ENCODE measurements around the gene FNDC11.

The FNDC11 gene

DNA sequence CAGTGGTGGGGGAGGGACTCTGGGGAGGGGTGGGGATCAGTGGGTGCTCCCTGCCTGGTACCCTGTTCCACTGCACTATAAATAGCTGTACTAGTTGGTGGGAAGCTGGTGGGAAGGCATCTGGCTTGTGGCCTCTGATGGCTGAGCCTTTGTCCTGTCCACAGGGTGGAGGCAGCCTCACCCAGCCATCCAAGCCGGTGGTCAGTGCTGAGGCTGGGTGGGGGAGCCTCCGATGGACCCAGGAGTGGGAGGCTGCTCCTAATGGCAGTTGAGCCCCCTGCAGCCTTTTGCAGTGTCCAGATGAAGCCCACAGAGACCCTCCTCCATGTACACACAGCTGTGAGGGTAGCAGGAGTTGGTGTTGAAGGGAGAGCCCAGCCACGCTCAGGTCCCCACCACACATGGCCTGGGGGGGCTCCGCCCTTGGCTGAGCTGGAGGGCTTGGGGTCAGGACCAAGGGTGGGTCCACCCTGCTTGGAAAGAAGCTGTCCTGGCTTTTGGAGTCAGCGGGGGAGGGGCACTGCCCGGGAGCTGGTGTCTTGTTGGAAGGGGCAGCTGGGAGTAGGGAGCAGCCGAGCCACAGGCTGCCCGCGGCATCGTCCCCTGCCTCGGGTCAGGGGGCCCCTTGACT lies 30.9 kb upstream of the FNDC11 start:
- Histone ChIP-seq H3K27ac (ENCODE audit: insufficient read depth, low read length, poor library complexity, severe bottlenecking) (no peak overlapping the region), H3K27me3 (replicated peaks; ENCODE audit: control insufficient read depth, insufficient read depth, low read length, poor library complexity, severe bottlenecking) (no peaks in the 10 kb centered on the region), H3K9me3 (ENCODE audit: control insufficient read depth, low read length) (no peaks in the 10 kb centered on the region), H3K36me3 (ENCODE audit: control insufficient read depth, insufficient read depth, low read length) (peaks cover 10% of the 10 kb centered on the region), H3K4me3 (ENCODE audit: insufficient read depth, low read depth, low read length, poor library complexity, severe bottlenecking) (no peak overlapping the region), H3K4me1 (ENCODE audit: control insufficient read depth, insufficient read depth, low read length, poor library complexity, severe bottlenecking) (peaks cover 25% of the 10 kb centered on the region)
- DNase-seq, result no peak

DNA sequence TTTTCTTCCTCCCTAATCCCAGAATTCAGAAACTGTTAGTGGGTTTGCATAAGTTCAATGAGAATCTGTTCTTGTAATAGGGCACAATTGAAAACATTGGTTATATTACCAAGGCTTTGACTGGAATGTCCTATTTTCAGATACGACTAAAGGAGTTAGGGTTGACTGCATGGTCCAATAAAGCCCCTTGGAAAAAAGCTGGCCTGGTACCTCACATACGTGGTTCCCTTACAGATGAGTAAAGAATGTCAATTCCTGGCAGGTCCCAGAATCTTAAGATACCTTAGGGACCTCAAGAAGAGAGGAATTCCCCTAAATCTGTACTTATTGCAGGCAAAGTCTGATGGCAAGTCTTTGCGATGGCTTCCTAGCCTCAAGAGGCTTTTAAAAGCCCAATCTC lies 28.8 kb upstream of the FNDC11 start:
- Histone ChIP-seq H3K4me1 (ENCODE audit: control insufficient read depth, insufficient read depth, low read length, poor library complexity, severe bottlenecking) (peaks cover 16% of the 10 kb centered on the region), H3K27ac (ENCODE audit: insufficient read depth, low read length, poor library complexity, severe bottlenecking) (no peak overlapping the region), H3K36me3 (ENCODE audit: control insufficient read depth, insufficient read depth, low read length) (peaks cover 10% of the 10 kb centered on the region), H3K9me3 (ENCODE audit: control insufficient read depth, low read length) (no peaks in the 10 kb centered on the region), H3K4me3 (ENCODE audit: insufficient read depth, low read depth, low read length, poor library complexity, severe bottlenecking) (no peak overlapping the region), H3K27me3 (replicated peaks; ENCODE audit: control insufficient read depth, insufficient read depth, low read length, poor library complexity, severe bottlenecking) (no peaks in the 10 kb centered on the region)
- no peak for DNase-seq

DNA sequence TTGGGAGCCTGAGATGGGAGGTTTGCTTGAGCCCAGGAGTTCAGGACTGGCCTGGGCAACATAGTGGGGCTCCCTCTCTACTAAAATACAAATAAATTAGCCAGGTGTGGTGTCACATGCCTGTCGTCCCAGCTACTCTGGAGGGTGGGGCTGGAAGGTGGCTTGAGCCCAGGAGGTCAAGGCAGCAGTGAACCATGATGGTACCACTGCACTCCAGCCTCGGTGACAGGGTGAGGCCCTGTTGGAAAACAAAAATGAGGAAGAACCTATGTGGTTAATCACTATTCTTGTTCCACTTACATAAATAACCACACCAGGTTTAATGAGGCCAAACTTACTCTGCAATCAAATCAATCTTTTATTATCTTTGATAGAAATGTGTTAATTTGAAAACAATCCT lies 28.0 kb upstream of the FNDC11 start:
- H3K27ac ChIP-seq (ENCODE audit: insufficient read depth, low read length, poor library complexity, severe bottlenecking), result no peak overlapping the region
- H3K36me3 ChIP-seq (ENCODE audit: control insufficient read depth, insufficient read depth, low read length), result peaks cover 10% of the 10 kb centered on the region
- no peak overlapping the region for H3K4me3 ChIP-seq (ENCODE audit: insufficient read depth, low read depth, low read length, poor library complexity, severe bottlenecking)
- H3K4me1 ChIP-seq (ENCODE audit: control insufficient read depth, insufficient read depth, low read length, poor library complexity, severe bottlenecking), result peaks cover 16% of the 10 kb centered on the region
- no peaks in the 10 kb centered on the region for H3K27me3 ChIP-seq (replicated peaks; ENCODE audit: control insufficient read depth, insufficient read depth, low read length, poor library complexity, severe bottlenecking)
- H3K9me3 ChIP-seq (ENCODE audit: control insufficient read depth, low read length), result no peaks in the 10 kb centered on the region
- DNase-seq, result no peak

DNA sequence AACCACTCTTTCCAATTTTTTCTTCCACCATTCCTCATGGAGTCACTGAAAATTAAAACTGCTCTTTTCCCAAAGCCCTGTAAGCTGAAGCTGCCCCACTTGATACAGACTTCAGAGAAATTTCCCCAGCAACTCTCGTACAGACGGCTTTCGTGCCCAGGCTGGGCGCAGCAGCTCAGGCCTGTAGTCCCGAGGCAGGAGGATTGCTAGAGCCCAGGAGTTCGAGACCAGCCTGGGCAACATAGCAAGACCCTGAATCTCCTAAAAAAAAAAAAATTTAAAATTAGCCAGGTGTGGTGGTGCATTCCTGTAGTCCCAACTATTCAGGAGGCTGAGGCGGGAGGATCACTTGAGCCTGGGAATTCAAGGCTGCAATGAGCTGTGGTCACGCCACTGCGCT lies 26.8 kb upstream of the FNDC11 start:
- Histone ChIP-seq H3K4me3 (ENCODE audit: insufficient read depth, low read depth, low read length, poor library complexity, severe bottlenecking) (no peak overlapping the region), H3K9me3 (ENCODE audit: control insufficient read depth, low read length) (no peaks in the 10 kb centered on the region), H3K36me3 (ENCODE audit: control insufficient read depth, insufficient read depth, low read length) (peaks cover 10% of the 10 kb centered on the region), H3K4me1 (ENCODE audit: control insufficient read depth, insufficient read depth, low read length, poor library complexity, severe bottlenecking) (peaks cover 5% of the 10 kb centered on the region), H3K27me3 (replicated peaks; ENCODE audit: control insufficient read depth, insufficient read depth, low read length, poor library complexity, severe bottlenecking) (no peaks in the 10 kb centered on the region), H3K27ac (ENCODE audit: insufficient read depth, low read length, poor library complexity, severe bottlenecking) (no peak overlapping the region)
- no peak for DNase-seq

DNA sequence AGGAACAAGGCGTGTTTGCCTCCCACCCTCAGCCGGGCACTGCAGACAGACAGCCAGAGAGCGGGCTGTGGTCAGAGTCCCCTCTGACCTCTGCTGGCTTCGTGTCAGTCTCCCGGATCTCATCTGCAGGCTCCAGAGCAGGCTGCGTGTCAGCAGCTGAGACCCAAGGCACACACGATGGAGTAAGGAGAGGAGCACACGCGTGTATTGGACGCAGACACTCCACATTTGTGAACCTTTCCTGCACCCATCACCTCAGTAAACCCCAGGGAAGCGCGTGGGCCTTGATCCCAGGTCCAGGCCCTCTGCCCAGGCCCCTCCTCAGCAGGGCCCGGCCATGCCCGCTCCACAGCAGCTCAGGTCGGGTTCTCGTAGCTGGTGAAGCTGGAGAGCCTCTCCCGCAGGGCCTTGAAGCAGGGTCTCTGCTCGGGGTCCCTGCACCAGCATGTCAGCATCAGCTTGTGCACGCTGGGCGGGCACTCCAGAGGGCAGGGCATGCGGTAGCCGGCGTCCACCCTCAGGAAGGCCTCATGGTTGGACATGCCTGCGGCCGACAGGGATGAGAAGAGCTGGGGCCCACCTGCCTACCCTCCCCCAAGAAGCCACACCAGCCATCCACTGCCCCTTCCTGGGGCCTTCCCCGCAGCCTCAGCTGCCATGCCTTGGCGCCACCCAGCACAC lies 24.6 kb upstream of the FNDC11 start:
- DNase-seq, result no peak
- H3K9me3 ChIP-seq (ENCODE audit: control insufficient read depth, low read length), result no peaks in the 10 kb centered on the region
- no peaks in the 10 kb centered on the region for H3K4me1 ChIP-seq (ENCODE audit: control insufficient read depth, insufficient read depth, low read length, poor library complexity, severe bottlenecking)
- no peak overlapping the region for H3K27ac ChIP-seq (ENCODE audit: insufficient read depth, low read length, poor library complexity, severe bottlenecking)
- H3K27me3 ChIP-seq (replicated peaks; ENCODE audit: control insufficient read depth, insufficient read depth, low read length, poor library complexity, severe bottlenecking), result no peaks in the 10 kb centered on the region
- H3K36me3 ChIP-seq (ENCODE audit: control insufficient read depth, insufficient read depth, low read length), result no peaks in the 10 kb centered on the region
- no peak overlapping the region for H3K4me3 ChIP-seq (ENCODE audit: insufficient read depth, low read depth, low read length, poor library complexity, severe bottlenecking)

DNA sequence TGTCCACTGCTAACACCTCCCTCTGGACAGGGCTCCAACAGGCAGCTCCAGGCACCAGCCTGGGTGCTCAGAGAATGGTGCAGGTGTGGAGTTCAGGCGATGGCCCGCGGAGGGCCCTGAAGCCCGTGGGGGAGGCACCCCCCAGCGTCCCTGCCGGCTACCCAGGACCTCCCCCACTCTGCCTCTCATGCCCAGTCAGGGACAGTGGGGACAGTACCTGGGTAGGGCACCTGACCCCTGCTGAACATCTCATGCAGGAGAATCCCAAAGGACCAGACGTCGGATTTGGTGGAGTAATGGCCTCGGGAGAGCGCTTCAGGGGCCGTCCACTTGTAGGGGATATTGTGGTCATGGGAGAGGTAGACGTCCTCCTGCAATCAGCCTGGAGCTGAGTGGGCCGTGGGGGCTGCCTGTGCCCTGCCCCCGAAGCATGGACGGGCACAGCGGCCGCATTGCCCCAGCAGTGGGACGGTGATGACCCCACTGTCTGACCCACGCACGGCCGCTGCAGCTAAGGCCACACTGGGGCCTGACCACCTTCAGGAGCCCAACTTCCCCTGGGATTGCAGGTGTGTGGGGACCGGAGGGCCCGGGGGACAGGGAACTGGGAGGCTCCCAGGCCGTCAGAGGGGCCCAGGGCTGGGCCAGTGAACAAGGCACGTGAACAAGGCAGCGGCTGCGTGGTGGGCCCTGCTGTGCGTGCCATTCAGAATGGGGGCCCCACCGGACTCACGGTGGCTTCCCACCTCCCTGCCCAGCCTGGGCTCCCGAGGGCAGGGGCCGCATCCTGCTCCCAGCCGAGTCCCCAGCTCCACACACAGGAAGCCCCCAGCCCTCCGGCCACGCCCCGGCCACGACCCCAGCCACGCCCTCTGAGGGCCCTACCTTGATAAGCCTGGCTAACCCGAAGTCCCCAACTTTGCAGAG lies 23.8 kb upstream of the FNDC11 start:
- Histone ChIP-seq H3K4me1 (ENCODE audit: control insufficient read depth, insufficient read depth, low read length, poor library complexity, severe bottlenecking) (no peaks in the 10 kb centered on the region), H3K9me3 (ENCODE audit: control insufficient read depth, low read length) (no peaks in the 10 kb centered on the region), H3K36me3 (ENCODE audit: control insufficient read depth, insufficient read depth, low read length) (no peaks in the 10 kb centered on the region), H3K4me3 (ENCODE audit: insufficient read depth, low read depth, low read length, poor library complexity, severe bottlenecking) (no peak overlapping the region), H3K27me3 (replicated peaks; ENCODE audit: control insufficient read depth, insufficient read depth, low read length, poor library complexity, severe bottlenecking) (no peaks in the 10 kb centered on the region), H3K27ac (ENCODE audit: insufficient read depth, low read length, poor library complexity, severe bottlenecking) (no peak overlapping the region)
- no peak for DNase-seq

DNA sequence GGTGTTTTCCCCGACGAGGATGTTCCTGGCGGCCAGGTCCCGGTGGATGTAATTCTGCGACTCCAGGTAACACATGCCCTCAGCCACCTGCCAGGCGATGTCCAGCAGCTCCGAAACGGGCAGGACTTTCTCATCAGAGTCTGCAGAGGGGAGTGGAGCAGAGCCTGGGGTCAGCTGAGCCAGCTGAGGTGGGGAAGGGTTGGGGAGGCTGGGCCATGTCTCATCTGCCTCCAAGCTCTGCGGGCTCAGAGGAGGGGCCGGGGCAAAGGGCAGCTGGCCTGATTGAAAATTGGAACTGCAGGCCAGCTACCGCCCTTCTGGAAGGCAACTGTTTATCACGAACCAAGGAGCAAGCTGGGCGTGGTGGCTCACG lies 23.2 kb upstream of the FNDC11 start:
- no peaks in the 10 kb centered on the region for H3K36me3 ChIP-seq (ENCODE audit: control insufficient read depth, insufficient read depth, low read length)
- no peak for DNase-seq
- no peak overlapping the region for H3K27ac ChIP-seq (ENCODE audit: insufficient read depth, low read length, poor library complexity, severe bottlenecking)
- no peaks in the 10 kb centered on the region for H3K9me3 ChIP-seq (ENCODE audit: control insufficient read depth, low read length)
- no peaks in the 10 kb centered on the region for H3K27me3 ChIP-seq (replicated peaks; ENCODE audit: control insufficient read depth, insufficient read depth, low read length, poor library complexity, severe bottlenecking)
- H3K4me3 ChIP-seq (ENCODE audit: insufficient read depth, low read depth, low read length, poor library complexity, severe bottlenecking), result no peak overlapping the region
- no peaks in the 10 kb centered on the region for H3K4me1 ChIP-seq (ENCODE audit: control insufficient read depth, insufficient read depth, low read length, poor library complexity, severe bottlenecking)

DNA sequence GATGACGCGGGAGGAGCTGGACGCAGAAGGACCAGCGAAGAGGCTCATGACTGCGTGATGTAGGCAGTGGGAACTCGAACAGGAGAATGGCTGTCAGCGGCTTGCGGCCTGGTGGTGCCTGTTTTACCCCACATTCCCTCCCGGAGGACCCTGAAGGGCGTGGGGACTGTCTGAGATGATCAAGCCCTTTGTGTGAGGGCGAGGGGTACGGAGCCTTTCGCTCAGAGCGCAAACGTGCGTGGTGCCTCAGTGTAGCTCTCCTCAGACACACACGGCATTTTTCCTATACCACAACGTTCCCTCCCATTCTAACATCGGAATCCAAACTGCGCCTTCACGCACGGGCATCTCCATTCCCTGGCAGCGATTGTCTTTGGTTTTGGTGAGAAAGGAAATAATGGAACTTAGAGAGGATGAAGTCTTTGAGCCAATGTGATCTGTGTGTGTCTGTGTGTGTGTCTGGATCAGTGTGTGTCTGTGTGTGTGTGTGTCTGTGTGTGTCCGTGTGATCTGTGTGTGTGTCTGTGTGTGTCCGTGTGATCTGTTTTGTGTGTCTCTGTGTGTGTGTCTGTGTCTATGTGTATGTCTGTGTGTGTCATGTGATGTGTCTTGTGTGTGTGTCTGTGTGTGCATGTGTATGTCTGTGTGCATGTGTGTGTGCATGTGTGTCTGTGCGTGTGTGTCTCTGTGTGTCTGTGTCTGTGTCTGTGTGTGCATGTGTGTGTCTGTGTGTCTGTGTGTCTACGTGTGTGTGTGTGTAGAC lies 22.1 kb upstream of the FNDC11 start:
- DNase-seq, result no peak
- no peak overlapping the region for H3K4me3 ChIP-seq (ENCODE audit: insufficient read depth, low read depth, low read length, poor library complexity, severe bottlenecking)
- no peaks in the 10 kb centered on the region for H3K36me3 ChIP-seq (ENCODE audit: control insufficient read depth, insufficient read depth, low read length)
- no peaks in the 10 kb centered on the region for H3K9me3 ChIP-seq (ENCODE audit: control insufficient read depth, low read length)
- no peak overlapping the region for H3K27ac ChIP-seq (ENCODE audit: insufficient read depth, low read length, poor library complexity, severe bottlenecking)
- peaks cover 2% of the 10 kb centered on the region for H3K4me1 ChIP-seq (ENCODE audit: control insufficient read depth, insufficient read depth, low read length, poor library complexity, severe bottlenecking)
- H3K27me3 ChIP-seq (replicated peaks; ENCODE audit: control insufficient read depth, insufficient read depth, low read length, poor library complexity, severe bottlenecking), result no peaks in the 10 kb centered on the region

DNA sequence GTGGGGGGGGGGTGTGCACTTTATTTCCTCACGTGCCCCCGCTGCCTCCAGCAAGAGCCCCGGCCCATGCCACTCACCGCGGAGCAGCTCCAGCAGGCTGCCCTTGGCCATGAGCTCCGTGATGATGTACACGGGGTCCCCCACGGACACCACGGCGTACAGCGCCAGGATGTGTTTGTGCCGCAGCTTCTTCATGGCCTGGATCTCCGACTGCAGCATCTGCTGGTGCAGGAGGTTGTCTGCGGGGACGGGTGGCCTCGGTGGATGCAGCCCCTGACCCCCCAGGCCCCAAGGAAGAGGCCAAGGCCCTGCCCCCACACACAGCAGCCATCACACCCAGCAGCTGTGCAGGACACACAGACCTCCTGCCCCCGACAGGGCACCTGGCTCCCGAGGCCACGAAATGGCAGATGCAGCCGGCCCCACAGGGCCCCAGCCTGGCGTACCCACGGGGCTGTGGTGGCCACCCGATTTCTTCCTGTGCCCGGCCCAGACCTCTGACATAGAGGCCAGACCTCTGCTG lies 21.4 kb upstream of the FNDC11 start:
- Histone ChIP-seq H3K27ac (ENCODE audit: insufficient read depth, low read length, poor library complexity, severe bottlenecking) (no peak overlapping the region), H3K27me3 (replicated peaks; ENCODE audit: control insufficient read depth, insufficient read depth, low read length, poor library complexity, severe bottlenecking) (no peaks in the 10 kb centered on the region), H3K4me1 (ENCODE audit: control insufficient read depth, insufficient read depth, low read length, poor library complexity, severe bottlenecking) (peaks cover 9% of the 10 kb centered on the region), H3K9me3 (ENCODE audit: control insufficient read depth, low read length) (no peaks in the 10 kb centered on the region), H3K36me3 (ENCODE audit: control insufficient read depth, insufficient read depth, low read length) (no peaks in the 10 kb centered on the region), H3K4me3 (ENCODE audit: insufficient read depth, low read depth, low read length, poor library complexity, severe bottlenecking) (no peak overlapping the region)
- DNase-seq, result no peak

Data from effector memory CD4-positive, alpha-beta T cell (primary cell).